HG03139 (cell line): ENCODE results near the gene IMPA2.
"Not testable (repeated sequence)": the region's sequence is repeated elsewhere in the genome, so short reads cannot be mapped to it uniquely, and the experiment has no call there.

ENCODE experiments used
- ATAC-seq: cut with Tn5 transposase; IDR thresholded peaks from one replicate; pipeline ENCODE4 v1.9.1; 2021; ENCODE audit not compliant: unreplicated experiment

IMPA2 gene

DNA sequence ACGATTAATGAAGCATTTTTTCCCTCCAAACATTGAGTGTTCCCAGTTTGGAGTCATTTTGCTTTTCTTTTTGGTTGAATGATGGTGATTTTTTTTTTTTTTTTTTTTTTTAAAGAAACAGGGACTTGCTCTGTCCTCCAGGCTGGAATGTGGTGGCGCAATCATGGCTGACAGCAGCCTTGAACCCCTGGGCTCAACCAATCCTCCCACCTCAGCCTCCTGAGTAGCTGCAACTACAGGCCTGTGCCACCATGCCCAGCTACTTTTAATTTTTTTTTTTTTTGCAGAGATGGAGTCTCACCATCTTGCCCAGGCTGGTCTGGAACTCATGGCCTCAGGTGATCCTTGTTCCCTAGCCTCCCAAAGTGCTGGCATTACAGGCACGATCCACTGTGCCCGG lies 46.2 kb downstream of the IMPA2 start:
- no peak for ATAC-seq

DNA sequence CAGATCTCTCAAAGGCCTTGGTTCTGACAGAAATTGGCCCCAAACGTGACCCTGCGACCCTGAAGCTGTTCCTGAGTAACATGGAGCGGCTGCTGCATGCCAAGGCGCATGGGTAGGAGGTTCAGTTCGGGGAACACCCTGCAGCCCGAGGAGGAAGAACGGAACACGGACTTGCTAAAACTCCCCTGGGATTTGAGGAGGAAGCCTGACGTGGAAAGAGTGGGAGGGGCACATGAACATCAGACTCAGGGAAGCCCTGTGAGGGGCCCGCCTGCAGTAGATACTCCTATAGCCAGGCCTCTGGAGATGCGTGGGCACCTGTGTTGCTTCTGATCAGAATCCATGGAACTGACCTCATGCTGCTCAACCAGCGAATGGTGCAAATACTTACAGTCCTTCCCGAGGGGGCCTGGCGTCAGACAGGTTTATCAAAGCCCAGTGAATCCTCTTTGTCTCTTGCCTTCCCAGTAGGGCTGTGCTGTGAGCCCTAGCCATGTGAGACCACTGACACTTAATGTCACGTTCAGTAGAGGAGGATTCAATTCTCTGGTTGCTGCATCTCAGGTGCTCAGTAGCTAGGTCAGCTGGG lies 46.8 kb downstream of the IMPA2 start:
- ATAC-seq, result no peak

DNA sequence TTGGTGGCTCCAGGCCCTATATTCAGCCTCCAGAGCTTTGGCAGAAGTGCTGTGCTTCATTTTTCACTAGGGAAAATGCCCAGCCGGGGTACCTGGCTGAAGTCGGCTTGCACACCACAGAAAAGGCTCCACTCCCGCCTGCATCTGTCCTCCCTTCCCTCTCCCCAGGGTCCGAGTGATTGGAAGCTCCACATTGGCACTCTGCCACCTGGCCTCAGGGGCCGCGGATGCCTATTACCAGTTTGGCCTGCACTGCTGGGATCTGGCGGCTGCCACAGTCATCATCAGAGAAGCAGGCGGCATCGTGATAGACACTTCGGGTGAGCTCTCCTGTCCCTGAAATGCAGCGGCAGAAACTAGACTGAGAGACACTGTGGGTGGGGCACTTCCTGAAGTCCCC lies 47.4 kb downstream of the IMPA2 start:
- no peak for ATAC-seq

DNA sequence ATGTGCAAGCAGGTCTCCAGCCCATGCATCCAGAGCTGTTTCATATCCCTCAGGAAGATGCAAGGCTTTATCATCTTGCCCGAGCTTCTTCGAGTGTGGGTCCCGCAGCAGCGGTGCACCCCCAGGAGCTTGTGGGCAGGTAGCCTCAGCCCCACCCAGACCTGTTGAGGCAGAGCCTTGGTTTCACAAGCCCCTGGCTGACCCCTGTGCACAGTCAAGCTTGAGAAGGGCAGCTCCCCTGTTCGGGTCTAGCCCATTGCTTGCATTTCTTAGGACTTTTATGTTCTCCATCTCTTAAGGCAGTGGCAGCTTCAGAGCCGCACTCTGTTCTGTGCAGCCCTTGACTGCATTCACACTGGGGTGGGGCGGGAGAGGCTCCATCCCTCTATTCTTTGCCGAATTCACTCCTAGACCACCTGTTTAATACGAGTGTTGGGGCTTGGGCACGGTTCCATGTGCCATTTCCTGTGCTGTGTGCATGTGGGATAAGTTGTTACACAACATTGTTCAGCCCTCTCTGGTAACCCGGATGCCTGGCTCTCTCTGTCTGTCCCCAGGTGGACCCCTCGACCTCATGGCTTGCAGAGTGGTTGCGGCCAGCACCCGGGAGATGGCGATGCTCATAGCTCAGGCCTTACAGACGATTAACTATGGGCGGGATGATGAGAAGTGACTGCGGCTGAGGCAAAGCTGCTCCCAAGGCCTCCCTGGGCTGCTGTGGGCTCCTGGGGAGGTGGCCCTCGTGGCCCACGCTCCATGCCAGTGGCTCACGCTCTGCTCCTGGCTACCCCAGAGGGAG lies 48.7 kb downstream of the IMPA2 start:
- ATAC-seq, result no peak

DNA sequence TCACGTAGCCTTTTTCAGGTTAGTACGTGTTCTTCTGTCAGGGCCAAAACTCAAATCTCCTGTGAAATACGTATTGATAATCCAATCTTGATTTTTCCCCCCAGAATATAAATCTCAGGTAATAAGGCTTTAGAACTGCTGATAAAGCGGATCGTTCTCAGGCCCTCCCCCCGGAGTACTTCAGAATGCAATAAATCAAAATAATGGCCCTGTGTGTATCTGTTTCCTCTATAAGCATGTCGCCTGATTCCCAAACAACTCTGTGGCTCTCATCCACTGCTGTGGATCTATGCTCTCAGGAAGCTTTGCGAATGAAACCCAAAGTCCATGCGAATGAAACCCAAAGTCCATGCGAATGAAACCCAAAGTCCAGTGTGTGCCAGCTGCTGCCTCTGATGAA lies 49.4 kb downstream of the IMPA2 start:
- ATAC-seq, result no peak

DNA sequence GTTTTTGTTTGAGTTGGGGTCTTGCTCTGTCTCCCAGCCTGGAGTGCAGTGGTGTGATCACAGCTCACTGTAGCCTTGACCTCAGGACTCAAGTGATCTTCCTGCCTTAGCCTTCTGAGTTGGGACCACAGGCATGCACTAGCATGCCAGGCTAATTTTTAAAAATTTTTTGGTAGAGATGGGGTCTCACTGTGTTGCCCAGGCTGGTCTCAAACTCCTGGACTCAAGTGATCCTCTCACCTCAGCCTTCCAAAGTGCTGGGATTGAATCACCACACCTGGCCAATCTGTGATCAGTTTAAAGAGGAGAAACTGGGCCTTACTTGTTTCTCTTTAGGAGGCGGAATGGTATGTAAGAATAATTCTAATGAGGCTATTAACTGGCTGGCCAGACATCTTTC lies 49.9 kb downstream of the IMPA2 start:
- no peak for ATAC-seq

DNA sequence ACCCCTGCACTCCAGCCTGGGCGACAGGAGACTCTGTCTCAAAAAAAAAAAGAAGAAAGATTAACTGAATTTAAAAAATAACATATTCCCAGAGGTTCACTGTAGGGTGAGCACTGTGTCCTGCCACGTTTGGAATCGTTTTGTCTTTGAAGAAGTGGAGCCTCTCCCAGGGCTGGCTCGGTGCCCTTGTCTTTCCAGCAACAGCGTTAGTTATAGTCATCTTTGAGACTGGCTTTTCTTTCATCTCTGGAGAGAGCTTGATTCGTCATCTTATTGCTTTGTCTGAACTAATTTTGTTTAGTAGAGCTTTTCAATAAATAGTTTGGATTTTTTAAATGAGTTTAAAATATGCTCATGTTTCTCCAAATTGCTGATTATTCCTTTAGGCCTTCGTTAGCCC lies 50.5 kb downstream of the IMPA2 start:
- no peak for ATAC-seq

DNA sequence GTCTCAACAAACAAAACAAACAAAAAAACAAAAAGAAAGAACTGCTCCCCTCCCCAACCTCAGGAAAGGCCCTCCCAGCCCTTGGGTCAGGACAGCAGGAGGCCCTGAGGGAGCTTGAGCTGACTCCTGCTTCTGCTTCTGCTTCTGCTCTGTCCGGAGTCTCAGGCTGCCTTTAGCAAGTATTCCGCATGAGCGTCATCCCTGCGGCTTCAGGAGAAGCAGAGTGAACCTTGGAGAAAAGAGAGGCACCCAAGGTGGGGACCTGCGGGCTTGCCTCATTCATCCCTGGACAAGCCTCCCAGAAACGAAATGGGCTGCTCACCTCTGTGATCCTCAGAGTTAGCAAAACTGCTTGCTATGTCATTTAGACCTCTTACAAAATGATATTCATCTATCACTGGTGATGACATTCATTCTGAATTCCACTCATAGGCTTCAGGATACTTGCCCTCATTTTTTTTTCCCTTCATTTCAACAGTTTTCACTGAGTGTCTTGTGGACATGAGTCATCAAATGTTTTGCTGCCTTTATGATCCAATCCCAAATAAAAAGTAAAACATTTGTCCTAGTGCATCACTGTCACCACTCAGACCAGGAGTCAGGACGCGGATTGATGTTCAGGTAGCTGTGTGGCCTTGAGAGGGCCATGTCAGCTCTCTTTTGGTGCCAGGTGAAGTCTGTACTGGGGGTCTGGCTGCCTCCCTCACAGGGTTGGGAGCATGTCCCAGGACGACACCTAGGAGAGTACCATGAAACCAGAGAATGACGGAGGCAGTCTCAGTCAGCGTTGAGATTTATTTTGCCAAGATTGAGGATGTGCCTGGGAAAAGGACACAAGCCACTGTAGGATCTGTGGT lies 51.7 kb downstream of the IMPA2 start:
- ATAC-seq, result no peak

DNA sequence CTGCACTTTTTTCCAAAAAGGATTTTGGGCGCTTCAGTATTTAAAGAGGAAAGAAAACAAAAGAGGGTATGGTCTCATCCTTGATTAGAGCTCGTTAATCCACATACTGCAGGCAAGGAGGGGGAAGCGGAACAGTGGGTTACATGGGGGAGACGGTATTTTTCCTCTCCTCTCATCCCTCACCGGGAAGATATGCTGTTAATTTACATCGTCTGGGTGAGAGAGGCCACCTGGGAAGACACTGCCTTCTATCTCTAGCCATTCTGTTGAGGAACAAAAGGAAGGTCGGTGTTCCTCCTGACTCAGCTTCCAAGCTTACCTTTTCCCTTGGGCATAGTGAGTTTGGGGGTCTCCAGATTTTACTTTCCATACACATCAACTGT lies 52.3 kb downstream of the IMPA2 start:
- ATAC-seq, result no peak

DNA sequence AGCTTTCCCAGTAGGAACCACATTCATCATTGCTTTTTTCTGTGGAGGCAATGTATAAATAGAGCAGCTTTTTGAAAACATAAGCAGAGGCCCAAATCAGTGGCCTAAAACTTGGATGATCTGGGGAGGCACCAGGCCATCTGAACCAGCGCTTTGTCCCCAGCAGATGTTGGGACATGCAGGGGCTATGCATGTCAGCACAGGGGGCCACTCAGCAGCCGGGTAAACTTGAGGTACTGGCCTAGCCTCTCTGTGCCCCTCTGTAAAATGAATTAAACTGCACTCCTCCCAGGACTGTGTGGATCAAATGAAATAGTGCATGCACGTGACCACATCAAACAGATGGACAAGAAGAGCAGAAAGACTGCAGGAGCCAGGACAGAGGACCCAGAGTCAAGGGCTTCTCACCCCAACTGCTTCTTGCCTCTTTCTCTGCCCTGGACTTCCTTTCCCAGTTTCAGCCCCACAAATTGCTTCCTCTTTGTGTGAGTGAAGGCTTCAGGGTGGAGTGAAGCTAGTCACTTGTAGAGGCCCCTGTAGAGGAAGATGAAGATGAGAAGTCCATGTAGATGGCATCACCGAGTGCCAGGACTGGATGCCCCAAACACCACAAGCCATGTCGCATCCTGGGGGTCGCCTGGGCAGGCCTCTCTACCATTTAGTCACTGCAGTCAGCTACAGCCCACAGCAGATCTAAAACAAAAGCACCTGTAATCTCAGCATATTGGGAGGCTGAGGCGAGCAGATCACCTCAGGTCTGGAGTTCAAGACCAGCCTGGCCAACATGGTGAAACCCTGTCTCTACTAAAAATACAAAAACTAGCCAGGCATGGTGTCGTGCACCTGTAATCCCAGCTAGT lies 53.2 kb downstream of the IMPA2 start:
- no peak for ATAC-seq

DNA sequence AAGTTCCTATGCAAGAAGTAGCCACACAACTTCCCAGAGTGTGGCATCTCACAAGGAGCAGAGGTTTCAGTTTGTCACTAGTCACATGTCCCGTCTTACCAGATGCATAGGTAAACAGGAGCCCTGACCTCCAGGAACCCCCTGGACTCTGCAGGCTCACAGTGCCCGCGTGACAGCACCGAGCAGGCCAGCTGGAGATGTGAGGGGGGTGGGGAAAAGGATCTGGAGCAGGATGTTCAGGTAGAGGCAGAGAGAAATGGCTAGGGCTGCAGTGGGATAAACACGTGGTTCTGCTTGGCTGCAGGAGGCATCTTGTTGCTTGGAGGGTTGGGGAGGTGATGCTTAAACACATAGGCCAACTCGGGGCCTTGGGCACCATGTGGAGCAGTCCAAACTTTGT lies 54.2 kb downstream of the IMPA2 start:
- no peak for ATAC-seq

DNA sequence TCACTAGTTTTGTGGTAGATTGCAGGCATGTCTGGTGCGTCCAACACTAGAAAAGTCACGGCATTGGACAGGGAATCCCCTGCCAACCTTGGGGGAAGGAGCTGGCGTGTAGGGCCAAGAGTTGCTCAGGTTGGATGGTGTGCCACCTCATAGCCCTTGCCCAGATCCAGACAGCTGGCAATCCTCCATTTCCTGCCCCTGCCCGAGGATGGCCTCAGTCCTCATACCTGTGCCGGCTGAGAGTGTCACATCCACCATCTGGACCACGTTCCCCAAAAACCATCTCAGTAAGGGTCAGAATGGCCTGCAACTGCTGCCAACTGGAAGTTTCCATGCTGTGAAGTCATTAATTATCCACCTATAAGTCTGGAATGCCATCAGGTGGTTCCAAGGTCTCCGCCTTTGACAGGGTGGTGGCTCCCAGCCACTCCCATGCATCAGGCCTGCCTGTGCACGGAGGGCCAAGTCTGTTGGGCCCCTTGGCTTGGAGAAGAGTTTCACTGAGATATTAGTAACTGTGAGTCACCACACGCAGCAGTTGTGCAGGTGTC lies 55.0 kb downstream of the IMPA2 start:
- ATAC-seq, result no peak

DNA sequence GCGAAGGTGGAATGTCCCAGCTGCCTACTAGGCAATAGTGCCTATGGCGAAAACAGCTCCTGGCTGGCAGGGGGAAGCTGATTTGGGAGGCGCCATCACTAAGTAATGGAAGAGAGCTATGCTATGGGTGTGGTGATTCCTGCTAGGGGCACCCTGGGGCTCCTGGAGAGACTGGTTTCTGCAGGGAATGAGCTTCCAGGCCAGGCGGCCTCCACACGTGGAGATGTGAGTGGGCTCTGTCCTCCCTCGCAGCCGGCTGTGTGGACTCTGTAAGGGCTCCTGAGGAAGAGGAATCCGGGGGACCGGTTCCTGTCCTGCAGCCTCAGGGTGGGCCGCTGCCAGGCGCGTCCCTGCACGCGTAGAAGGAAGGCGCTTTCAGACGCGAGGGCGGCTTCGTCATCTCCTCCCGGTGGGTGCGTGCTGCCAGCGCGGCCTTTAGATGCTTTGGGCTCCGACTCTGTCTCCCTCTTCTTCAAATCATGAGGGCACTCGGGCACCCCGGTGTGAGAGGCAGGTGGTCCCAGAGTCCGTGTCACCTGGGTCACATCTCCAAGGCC lies 56.9 kb downstream of the IMPA2 start:
- peak; percentile 14 for ATAC-seq

DNA sequence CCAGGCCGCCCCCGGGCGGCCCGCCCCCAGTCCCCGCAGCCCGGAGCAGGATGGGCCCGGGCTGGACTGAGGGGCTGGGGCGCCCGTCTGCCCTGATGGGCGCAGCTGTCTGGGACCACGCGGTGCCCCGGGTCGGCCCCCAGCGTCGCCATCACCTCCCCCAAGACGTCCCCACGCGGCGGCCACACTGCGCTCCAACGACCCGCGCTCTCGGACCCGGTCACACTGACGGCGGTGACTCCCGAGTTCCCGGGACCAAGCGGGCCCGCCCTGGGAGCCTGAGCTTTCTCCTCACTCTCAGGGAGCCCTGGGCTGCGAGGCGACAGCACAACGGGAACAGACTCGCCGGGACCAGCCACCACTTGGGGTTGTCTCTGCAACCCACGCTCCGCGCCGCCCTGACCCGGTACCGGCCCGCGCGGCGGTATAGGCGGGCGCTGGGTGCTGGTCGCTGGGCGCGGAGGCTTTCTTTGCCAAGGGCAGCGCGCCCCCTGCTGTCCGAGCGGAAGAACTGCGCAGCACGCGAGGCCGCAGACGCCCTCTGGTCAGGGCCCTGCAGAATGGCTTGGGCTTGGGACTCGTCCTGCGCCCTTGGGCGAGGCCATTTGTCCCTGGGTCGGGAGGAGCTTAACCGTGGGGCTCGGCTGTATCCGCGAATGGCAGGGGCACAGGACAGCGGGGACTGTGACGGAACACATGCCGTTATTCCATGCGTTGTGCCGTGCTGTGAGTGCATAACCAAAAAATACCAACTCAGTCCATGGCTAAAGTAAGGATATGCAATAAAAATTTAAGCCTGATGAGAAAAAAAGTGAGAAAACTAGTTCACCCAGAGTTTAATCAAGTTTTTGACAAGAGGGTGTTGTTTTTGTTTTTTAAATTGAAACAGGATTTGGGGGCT lies 57.6 kb downstream of the IMPA2 start:
- peak; percentile 82 for ATAC-seq

DNA sequence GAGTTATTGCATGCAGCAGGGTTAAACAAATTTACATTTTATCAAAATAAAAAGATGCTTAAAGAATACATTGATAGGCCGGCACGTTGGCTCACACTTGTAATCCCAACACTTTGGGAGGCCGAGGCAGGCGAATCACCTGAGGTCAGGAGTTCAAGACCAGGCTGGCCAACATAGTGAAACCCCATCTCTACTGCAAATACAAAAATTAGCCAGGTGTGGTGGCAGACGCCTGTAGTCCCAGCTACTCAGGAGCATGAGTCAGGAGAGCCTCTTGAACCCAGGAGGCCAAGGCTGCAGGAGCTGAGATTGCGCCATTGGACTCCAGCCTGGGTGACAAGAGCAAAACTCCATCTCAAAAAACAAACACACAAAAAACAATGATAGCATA lies 58.2 kb downstream of the IMPA2 start:
- ATAC-seq, result not testable (repeated sequence)

DNA sequence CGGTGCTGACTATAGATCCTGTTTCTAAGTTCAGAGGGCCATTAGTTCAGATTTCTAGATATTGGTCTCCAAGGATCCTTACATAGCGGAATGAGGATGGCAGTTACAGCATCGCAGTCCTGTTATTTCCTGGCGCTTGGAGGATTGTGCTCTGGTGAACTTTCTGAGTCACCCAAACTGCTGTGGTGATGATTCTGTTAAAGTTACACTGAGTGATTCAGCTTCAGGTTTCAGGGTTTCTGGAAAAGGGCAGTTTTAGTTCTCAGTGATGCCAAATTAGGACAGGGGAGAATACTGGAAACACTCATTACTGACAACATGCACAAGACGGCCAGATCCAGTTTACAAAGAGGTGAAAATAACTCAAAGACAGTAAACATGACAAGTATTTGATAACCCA lies 60.3 kb downstream of the IMPA2 start:
- no peak for ATAC-seq

DNA sequence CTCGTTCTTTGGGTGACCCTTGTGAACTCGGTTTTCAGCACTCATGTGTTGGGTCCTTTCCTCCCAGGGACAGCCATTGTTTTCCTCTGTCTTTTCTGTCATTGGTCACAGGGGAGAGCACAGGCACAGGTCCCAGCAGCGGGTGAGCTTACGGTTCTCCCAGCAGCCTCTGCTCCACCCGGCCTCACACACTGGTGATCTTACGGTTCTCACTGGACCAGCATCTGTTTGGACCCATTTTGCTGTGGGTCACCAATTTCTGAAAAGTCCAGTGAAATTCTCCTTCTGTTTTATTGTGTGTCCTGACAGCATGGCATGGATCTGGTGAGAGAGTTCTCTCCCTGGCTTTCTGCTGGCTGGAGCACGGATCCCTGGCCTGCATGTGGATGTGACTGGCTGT lies 62.5 kb downstream of the IMPA2 start:
- ATAC-seq, result no peak

DNA sequence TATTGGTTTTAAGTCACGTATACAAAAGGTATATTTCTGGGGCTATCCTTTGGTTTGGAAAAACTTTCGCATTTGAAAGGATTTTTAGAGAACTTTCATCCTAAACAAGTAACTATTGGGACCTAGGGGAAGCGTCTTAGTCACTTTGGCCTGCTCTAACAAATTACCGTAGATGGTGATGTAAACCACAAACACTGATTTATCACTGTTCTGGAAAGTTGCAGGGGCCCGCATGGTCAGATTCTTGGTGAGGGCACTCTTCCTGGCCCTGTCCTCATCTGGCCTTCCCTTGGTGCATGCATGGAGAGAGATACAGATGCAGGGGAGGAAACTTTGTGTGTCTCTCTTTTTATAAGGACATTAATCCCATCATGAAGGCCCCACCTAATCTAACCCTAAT lies 63.3 kb downstream of the IMPA2 start:
- no peak for ATAC-seq

DNA sequence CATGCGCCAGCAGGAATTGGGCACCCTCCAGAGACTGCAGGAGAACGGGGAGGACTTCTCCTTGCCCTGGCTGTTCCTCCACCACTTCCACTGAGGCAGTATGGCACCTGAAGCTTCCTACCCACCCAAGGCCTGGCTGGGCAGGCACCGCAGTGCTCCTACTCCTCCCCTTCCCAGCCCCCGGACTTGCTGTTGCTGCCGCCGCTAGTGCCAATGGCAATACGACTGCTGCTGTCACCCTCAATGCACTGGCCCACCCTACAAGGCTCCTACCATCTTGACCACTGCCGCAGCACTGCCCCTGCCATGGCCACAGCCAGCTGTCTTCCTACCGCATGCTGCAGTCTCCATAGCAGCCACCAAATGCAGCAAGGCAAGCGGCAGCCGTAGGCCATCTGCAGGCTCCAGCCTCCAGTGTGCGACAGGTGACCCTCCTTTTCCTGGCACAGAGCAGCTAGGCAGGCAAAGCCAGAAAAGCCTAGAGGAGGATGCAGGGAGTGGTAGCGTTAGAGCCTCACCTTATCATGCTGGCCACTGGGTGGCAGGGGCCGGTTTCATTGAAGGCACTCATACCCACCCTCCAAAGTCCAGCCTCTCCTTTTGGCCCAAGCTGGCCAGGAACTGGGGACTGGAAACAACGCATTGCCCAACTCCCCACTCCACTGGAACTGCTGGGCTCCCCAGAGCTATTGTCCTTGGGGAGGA lies 64.9 kb downstream of the IMPA2 start:
- ATAC-seq, result no peak
